ENCODE results near the gene RFX3. TPM values are rescaled to one million over a fixed set of nuclear protein-coding genes. Genes with fewer than 3 reads are reported as not detected.

The RFX3 gene
- total RNA-seq, 2 donors from 2014 or later, result 27.5 to 28.2 TPM

GRCh38 chr9:3435732-3436131 is 90.1 kb downstream of the RFX3 start:
- Histone ChIP-seq H3K9me3 (ENCODE audit: control insufficient read depth, low read length) (no peaks in the 10 kb centered on the region), H3K27me3 (ENCODE audit: control insufficient read depth, insufficient read depth, low read length, poor library complexity, severe bottlenecking) (no peaks in the 10 kb centered on the region), H3K4me1 (ENCODE audit: control insufficient read depth, insufficient read depth, low read length) (no peaks in the 10 kb centered on the region), H3K4me3 (ENCODE audit: low read length) (no peak overlapping the region), H3K36me3 (ENCODE audit: control insufficient read depth, insufficient read depth, low read length) (no peaks in the 10 kb centered on the region), H3K9ac (ENCODE audit: extremely low read depth, low read length, poor library complexity, severe bottlenecking) (no peak overlapping the region), H3K27ac (ENCODE audit: low read depth, low read length) (no peak overlapping the region)
- Mint-ChIP-seq H3K4me3 (no peak overlapping the region), H3K9me3 (no peaks in the 10 kb centered on the region), H3K27me3 (ENCODE audit: insufficient read depth) (no peaks in the 10 kb centered on the region), H3K36me3 (ENCODE audit: low read depth) (no peaks in the 10 kb centered on the region), H3K27ac (no peak overlapping the region), H3K4me1 (no peaks in the 10 kb centered on the region)
- no peak for DNase-seq
- WGBS, 2 experiments (ENCODE audit: insufficient coverage in 1 of 2, insufficient read length in 1 of 2), result 100% methylated on average over 1 of the region's 1 CpG; no CpG with 5 or more reads in 1 of the 2 experiments
- TF ChIP-seq CTCF (conservative IDR thresholded peaks at IDR 0.05), result no peak

- 91% methylated on average over 1 of the region's 1 CpG; no CpG with 5 or more reads in 1 of the 2 experiments for WGBS, 2 experiments (ENCODE audit: insufficient coverage in 1 of 2, insufficient read length in 1 of 2)
- no peak overlapping the region for H3K27ac ChIP-seq (ENCODE audit: low read depth, low read length)
Observed at GRCh38 chr9:3434594-3434993, 91.2 kb downstream of the RFX3 start.

GRCh38 chr9:3433754-3434153 is 92.0 kb downstream of the RFX3 start:
- H3K36me3 Mint-ChIP-seq (ENCODE audit: low read depth), result no peaks in the 10 kb centered on the region
- 98 to 100% methylated on average over 1 to 4 of the region's 4 CpGs for WGBS, 2 experiments (ENCODE audit: insufficient coverage in 1 of 2, insufficient read length in 1 of 2)
- TF ChIP-seq CTCF (conservative IDR thresholded peaks at IDR 0.05), result no peak
- no peaks in the 10 kb centered on the region for H3K9me3 ChIP-seq (ENCODE audit: control insufficient read depth, low read length)
- no peak for DNase-seq
- no peaks in the 10 kb centered on the region for H3K27me3 Mint-ChIP-seq (ENCODE audit: insufficient read depth)
- H3K4me1 Mint-ChIP-seq, result no peaks in the 10 kb centered on the region
- H3K9me3 Mint-ChIP-seq, result no peaks in the 10 kb centered on the region
- H3K27me3 ChIP-seq (ENCODE audit: control insufficient read depth, insufficient read depth, low read length, poor library complexity, severe bottlenecking), result no peaks in the 10 kb centered on the region
- no peaks in the 10 kb centered on the region for H3K4me1 ChIP-seq (ENCODE audit: control insufficient read depth, insufficient read depth, low read length)
- H3K4me3 ChIP-seq (ENCODE audit: low read length), result no peak overlapping the region
- no peak overlapping the region for H3K27ac ChIP-seq (ENCODE audit: low read depth, low read length)
- H3K4me3 Mint-ChIP-seq, result no peak overlapping the region
- no peak overlapping the region for H3K9ac ChIP-seq (ENCODE audit: extremely low read depth, low read length, poor library complexity, severe bottlenecking)
- no peaks in the 10 kb centered on the region for H3K36me3 ChIP-seq (ENCODE audit: control insufficient read depth, insufficient read depth, low read length)
- no peak overlapping the region for H3K27ac Mint-ChIP-seq

More at GRCh38 chr9:3434594-3434993, 91.2 kb downstream of the RFX3 start:
- no peaks in the 10 kb centered on the region for H3K36me3 ChIP-seq (ENCODE audit: control insufficient read depth, insufficient read depth, low read length)
- H3K4me1 ChIP-seq (ENCODE audit: control insufficient read depth, insufficient read depth, low read length), result no peaks in the 10 kb centered on the region
- H3K4me1 Mint-ChIP-seq, result no peaks in the 10 kb centered on the region
- H3K36me3 Mint-ChIP-seq (ENCODE audit: low read depth), result no peaks in the 10 kb centered on the region
- no peaks in the 10 kb centered on the region for H3K27me3 ChIP-seq (ENCODE audit: control insufficient read depth, insufficient read depth, low read length, poor library complexity, severe bottlenecking)
- no peak for DNase-seq
- no peak for TF ChIP-seq CTCF (conservative IDR thresholded peaks at IDR 0.05)
- no peak overlapping the region for H3K4me3 ChIP-seq (ENCODE audit: low read length)
- H3K9me3 ChIP-seq (ENCODE audit: control insufficient read depth, low read length), result no peaks in the 10 kb centered on the region
- no peak overlapping the region for H3K4me3 Mint-ChIP-seq
- H3K27me3 Mint-ChIP-seq (ENCODE audit: insufficient read depth), result no peaks in the 10 kb centered on the region
- no peaks in the 10 kb centered on the region for H3K9me3 Mint-ChIP-seq
- H3K27ac Mint-ChIP-seq, result no peak overlapping the region
- no peak overlapping the region for H3K9ac ChIP-seq (ENCODE audit: extremely low read depth, low read length, poor library complexity, severe bottlenecking)
